B cell (primary cell): ENCODE data around the gene CHST14. TPM values are rescaled to one million over a fixed set of nuclear protein-coding genes. Genes with fewer than 3 reads are reported as not detected.

Source experiments
- ATAC-seq: fragments of 200-7000 bp; cut with Tn5 transposase; one replicate; pipeline ENCODE4 v1.10.0; 2021; ENCODE audit warnings: low read depth, mild to moderate bottlenecking, moderate number of reproducible peaks, moderate library complexity
- CTCF ChIA-PET: fragments of 350-600 bp; sonication (Branson Sonifier 250); formaldehyde crosslinking; loops from one replicate; lab custom pipeline; 2021; ENCODE audit warnings: antibody characterized with exemption, inconsistent platforms; lab: Charles Lee
- POLR2A ChIA-PET: fragments of 350-600 bp; sonication (Branson Sonifier 250); formaldehyde crosslinking; loops from one replicate; lab custom pipeline; 2021; ENCODE audit warnings: antibody characterized with exemption; lab: Charles Lee
- DNase-seq: peaks from one replicate; pipeline ENCODE4 v3.0.0; 2013
- H2AFZ ChIP-seq: 2 replicates; pipeline ENCODE4 v1.6.1; 2012; ENCODE audit warnings: mild to moderate bottlenecking, low read depth, low read length; ENCODE audit not compliant: insufficient read depth, poor library complexity, severe bottlenecking
- H3K27ac ChIP-seq, 2 donors: 1 replicate in 1 of 2; 2 replicates in 1 of 2; pipeline ENCODE4 v1.5.1; 2012 to 2013; ENCODE audit warnings: low read length in 2 of 2, mild to moderate bottlenecking in 2 of 2, moderate library complexity in 1 of 2
- H3K27me3 ChIP-seq, 4 experiments: fragments of 200-600 bp in 1 of 4; sonication (generic) in 1 of 4; replicated peaks in 1 of 4; 1 replicate in 2 of 4; 2 replicates in 2 of 4; pipeline versions ENCODE4 v1.6.1 to v1.7.0; 2013 to 2016; ENCODE audit warnings: low read length in 3 of 4, mild to moderate bottlenecking in 2 of 4, mixed read lengths in 1 of 4, moderate library complexity in 1 of 4; ENCODE audit not compliant: insufficient read depth in 4 of 4, control insufficient read depth in 3 of 4; ENCODE audit errors: control extremely low read depth in 1 of 4
- H3K36me3 ChIP-seq, 2 experiments: replicated peaks in 1 of 2; 1 replicate in 1 of 2; 2 replicates in 1 of 2; pipeline versions ENCODE4 v1.6.1 to v1.7.1; 2013; ENCODE audit warnings: low read length in 1 of 2; ENCODE audit not compliant: insufficient read depth in 2 of 2, control insufficient read depth in 1 of 2; ENCODE audit errors: control extremely low read depth in 1 of 2, extremely low read depth in 1 of 2
- H3K4me1 ChIP-seq, 2 donors: fragments of 200-600 bp in 1 of 2; sonication (generic) in 1 of 2; 1 replicate in 1 of 2; 2 replicates in 1 of 2; pipeline versions ENCODE4 v1.5.1 to v1.6.1; 2013 to 2017; ENCODE audit warnings: low read length in 2 of 2; ENCODE audit not compliant: control insufficient read depth in 2 of 2, insufficient read depth in 2 of 2
- H3K4me2 ChIP-seq: replicated peaks from 2 replicates; pipeline ENCODE3; 2012; ENCODE audit warnings: mild to moderate bottlenecking, low read depth, low read length; ENCODE audit not compliant: poor library complexity, severe bottlenecking
- H3K4me3 ChIP-seq, 5 experiments: fragments of 200-600 bp in 1 of 5; sonication (generic) in 1 of 5; 1 replicate in 3 of 5; 2 replicates in 2 of 5; pipeline versions ENCODE4 v1.5.1 to v1.7.0; 2011 to 2016; ENCODE audit warnings: low read length in 4 of 5, mild to moderate bottlenecking in 4 of 5, low read depth in 2 of 5, control low read depth in 1 of 5, moderate library complexity in 1 of 5; ENCODE audit not compliant: insufficient read depth in 1 of 5; ENCODE audit errors: control extremely low read depth in 1 of 5, extremely low read depth in 1 of 5
- H3K79me2 ChIP-seq: fragments of 200-600 bp; sonication (generic); one replicate; pipeline ENCODE4 v1.6.0; 2016; ENCODE audit warnings: low read length; ENCODE audit not compliant: control insufficient read depth, insufficient read depth
- H3K9ac ChIP-seq: fragments of 200-600 bp; sonication (generic); 2 replicates; pipeline ENCODE4 v1.6.1; 2017; ENCODE audit warnings: mild to moderate bottlenecking, low read length, moderate library complexity
- H3K9me3 ChIP-seq, 3 donors: one replicate each; pipeline versions ENCODE4 v1.6.1 to v1.7.1; 2013; ENCODE audit warnings: low read length in 2 of 3; ENCODE audit not compliant: control insufficient read depth in 2 of 3, insufficient read depth in 1 of 3; ENCODE audit errors: control extremely low read depth in 1 of 3
- H4K20me1 ChIP-seq: 2 replicates; pipeline ENCODE4 v1.6.0; 2012; ENCODE audit warnings: mild to moderate bottlenecking, low read length; ENCODE audit not compliant: insufficient read depth, control insufficient read depth, poor library complexity, severe bottlenecking
- H3K27ac Mint-ChIP-seq: one replicate; pipeline ENCODE4 v1.8.0; 2021; ENCODE audit warnings: mixed read lengths
- H3K27me3 Mint-ChIP-seq: one replicate; pipeline ENCODE4 v1.8.0; 2021; ENCODE audit warnings: mixed read lengths
- H3K4me1 Mint-ChIP-seq: one replicate; pipeline ENCODE4 v1.8.0; 2021; ENCODE audit warnings: mixed read lengths
- H3K4me3 Mint-ChIP-seq: one replicate; pipeline ENCODE4 v1.8.0; 2021; ENCODE audit warnings: mixed read lengths
- H3K9me3 Mint-ChIP-seq: one replicate; pipeline ENCODE4 v1.8.0; 2022; ENCODE audit warnings: mixed read lengths; ENCODE audit not compliant: insufficient read depth
- CTCF ChIP-seq: fragments of 200-600 bp; IDR thresholded peaks from one replicate; pipeline ENCODE4 v1.8.0; 2022; ENCODE audit warnings: antibody characterized with exemption, mild to moderate bottlenecking
- EZH2 ChIP-seq: IDR thresholded peaks from 2 replicates; pipeline ENCODE4 v1.6.1; 2012; ENCODE audit warnings: borderline replicate concordance, low read depth, mild to moderate bottlenecking, moderate library complexity, low read length; ENCODE audit not compliant: insufficient read depth, poor library complexity, severe bottlenecking
- WGBS: methylation state at CpG from one replicate; pipeline ENCODE4 v1.1.5; 2013; ENCODE audit warnings: missing lambda C conversion rate; ENCODE audit not compliant: insufficient coverage; 5-methylcytosine and 5-hydroxymethylcytosine counted together
- intact Hi-C: fragments of 100-400 bp; cut with micrococcal nuclease; formaldehyde crosslinking; loops from one replicate; pipeline ENCODE4 v1.10.0; 2022
- polyA plus RNA-seq: library from polyadenylated mRNA; depleted of rRNA; stranded (reverse); fragments of >200 nt; gene quantifications from 2 replicates; pipeline ENCODE4 v1.2.3, GENCODE V29; 2012
- total RNA-seq, 2 donors: library from RNA; stranded (reverse); fragments of 120-200 nt in 1 of 2; gene quantifications; 1 replicate in 1 of 2; 2 replicates in 1 of 2; pipeline versions ENCODE4 v1.2.3 to v1.2.4, GENCODE V29; 2013 to 2022

The CHST14 gene
- total and polyA plus RNA-seq, 2 donors (not counting 1 experiment from before 2014, with no cell fraction given): 5.7 to 16.7 TPM

- no peak overlapping the region for H3K4me3 Mint-ChIP-seq
- peaks cover 0 to 2% of the 10 kb centered on the region in 2 experiments for H3K36me3 ChIP-seq
- no peaks in the 10 kb centered on the region for H3K27me3 ChIP-seq
- CTCF ChIA-PET: interaction anchor here (11.6 kb wide), 1 partner anchor 84 kb away, joined by 308 read pairs; the partner anchor contains the start of gene CCDC9B
- DNase-seq: no peak
- H3K27me3 Mint-ChIP-seq: no peaks in the 10 kb centered on the region
- H3K9me3 Mint-ChIP-seq: no peaks in the 10 kb centered on the region
- no peaks in the 10 kb centered on the region for H3K4me1 Mint-ChIP-seq
- TF ChIP-seq EZH2 (no peak), CTCF (no peak)
- intact Hi-C loops: loop anchor here (10.0 kb wide), 1 partner anchor 642 kb away; the partner anchor contains the start of gene FSIP1
- no peak overlapping the region for H3K9ac ChIP-seq
- no peaks in the 10 kb centered on the region for H3K9me3 ChIP-seq
- H2AFZ ChIP-seq: no peak overlapping the region
- no peak for ATAC-seq
- H3K27ac ChIP-seq: no peak overlapping the region
- no peaks in the 10 kb centered on the region for H3K4me1 ChIP-seq
- no peaks in the 10 kb centered on the region for H3K79me2 ChIP-seq
- no peak overlapping the region for H3K4me2 ChIP-seq
- 84% methylated on average over 8 of the region's 9 CpGs for WGBS
- H3K4me3 ChIP-seq: no peak overlapping the region
- H4K20me1 ChIP-seq: no peaks in the 10 kb centered on the region
- H3K27ac Mint-ChIP-seq: no peak overlapping the region
- POLR2A ChIA-PET: no interaction called here
Observed at GRCh38 chr15:40427188-40427587, 43.6 kb upstream of the CHST14 start.

- DNase-seq: no peak
- ChIA-PET POLR2A (no interaction called here), CTCF (interaction anchor here (2.1 kb wide), 1 partner anchor 84 kb away, joined by 7 read pairs; no protein-coding TSS in a partner anchor)
- intact Hi-C loops: loop anchor here (10.0 kb wide), 1 partner anchor 643 kb away; the partner anchor contains the start of gene FSIP1
- H4K20me1 ChIP-seq: no peaks in the 10 kb centered on the region
- ATAC-seq: no peak
- no peak overlapping the region for H3K27ac Mint-ChIP-seq
- no peak overlapping the region for H2AFZ ChIP-seq
- no peaks in the 10 kb centered on the region for H3K79me2 ChIP-seq
- no peak overlapping the region for H3K9ac ChIP-seq
- H3K27me3 Mint-ChIP-seq: no peaks in the 10 kb centered on the region
- no peaks in the 10 kb centered on the region for H3K4me1 Mint-ChIP-seq
- peaks cover 0 to 2% of the 10 kb centered on the region in 2 experiments for H3K36me3 ChIP-seq
- no peak for TF ChIP-seq EZH2
- TF ChIP-seq CTCF: no peak
- H3K4me2 ChIP-seq: no peak overlapping the region
- no peak overlapping the region for H3K4me3 ChIP-seq
- no peaks in the 10 kb centered on the region for H3K27me3 ChIP-seq
- no peaks in the 10 kb centered on the region for H3K4me1 ChIP-seq
- no peaks in the 10 kb centered on the region for H3K9me3 Mint-ChIP-seq
- H3K27ac ChIP-seq: no peak overlapping the region
- no peak overlapping the region for H3K4me3 Mint-ChIP-seq
- no peaks in the 10 kb centered on the region for H3K9me3 ChIP-seq
- WGBS: 100% methylated on average over 1 of the region's 4 CpGs
Observed at GRCh38 chr15:40428185-40428584, 42.6 kb upstream of the CHST14 start.
